A673 (cell line): ENCODE data around the gene ATP1A2. TPM values are rescaled to one million over a fixed set of nuclear protein-coding genes. Genes with fewer than 3 reads are reported as not detected.
"Not testable (repeated sequence)": the region's sequence is repeated elsewhere in the genome, so short reads cannot be mapped to it uniquely, and the experiment has no call there.

Experiments used
- BruUV-seq: library from RNA; stranded (reverse); fragments of 400-500 nt; replicated peaks from 2 replicates; lab custom pipeline; 2021; lab: Mats Ljungman, UMichigan
- CTCF ChIA-PET: fragments of 300-600 bp; sonication (Branson Sonifier 250); formaldehyde crosslinking; loops from one replicate; lab custom pipeline; 2022; ENCODE audit warnings: antibody characterized with exemption; lab: Charles Lee
- POLR2A ChIA-PET: fragments of 300-600 bp; sonication (Branson Sonifier 250); formaldehyde crosslinking; loops from one replicate; lab custom pipeline; 2022; ENCODE audit warnings: antibody characterized with exemption; ENCODE audit not compliant: low non-redundant PET; lab: Charles Lee
- DNase-seq: peaks from one replicate; pipeline ENCODE4 v3.0.0-alpha.2; 2015; ENCODE audit warnings: low spot score
- H3K27ac ChIP-seq: fragments of 200-600 bp; sonication (generic); 2 replicates; pipeline ENCODE4 v1.5.1; 2016; ENCODE audit warnings: mixed run types, low read depth, mild to moderate bottlenecking, mixed read lengths, antibody characterized with exemption, low read length; ENCODE audit not compliant: poor library complexity, severe bottlenecking
- H3K27me3 ChIP-seq: fragments of 200-600 bp; sonication (generic); replicated peaks from 2 replicates; pipeline ENCODE4 v1.6.1; 2017; ENCODE audit warnings: mixed run types, low read depth, mild to moderate bottlenecking, mixed read lengths, antibody characterized with exemption, low read length; ENCODE audit not compliant: insufficient read depth, poor library complexity
- H3K36me3 ChIP-seq: fragments of 200-600 bp; sonication (generic); 2 replicates; pipeline ENCODE4 v1.6.1; 2016; ENCODE audit warnings: mixed run types, mild to moderate bottlenecking, mixed read lengths, antibody characterized with exemption, low read length; ENCODE audit not compliant: insufficient read depth, poor library complexity, severe bottlenecking
- H3K4me1 ChIP-seq: fragments of 200-600 bp; sonication (generic); 2 replicates; pipeline ENCODE4 v1.6.1; 2017; ENCODE audit warnings: mixed run types, mild to moderate bottlenecking, mixed read lengths, antibody characterized with exemption, low read length; ENCODE audit not compliant: insufficient read depth, poor library complexity, severe bottlenecking
- H3K4me3 ChIP-seq: fragments of 200-600 bp; sonication (generic); 2 replicates; pipeline ENCODE4 v1.5.1; 2016; ENCODE audit warnings: low read depth, mixed run types, mild to moderate bottlenecking, mixed read lengths, low read length; ENCODE audit not compliant: poor library complexity, severe bottlenecking
- H3K9me3 ChIP-seq: fragments of 200-600 bp; sonication (generic); 2 replicates; pipeline ENCODE4 v1.6.1; 2016; ENCODE audit warnings: mixed run types, low read depth, mild to moderate bottlenecking, mixed read lengths, antibody characterized with exemption, low read length; ENCODE audit not compliant: poor library complexity, severe bottlenecking
- EZH2 ChIP-seq: fragments of 200-600 bp; sonication (generic); IDR thresholded peaks from 2 replicates; pipeline ENCODE4 v1.6.1; 2017; ENCODE audit warnings: borderline replicate concordance, low read depth, mild to moderate bottlenecking, mixed read lengths, antibody characterized with exemption, low read length; ENCODE audit not compliant: poor library complexity, severe bottlenecking
- intact Hi-C: fragments of 100-400 bp; cut with micrococcal nuclease; formaldehyde crosslinking; loops from one replicate; pipeline ENCODE4 v1.10.0; 2022; ENCODE audit not compliant: unreplicated experiment
- total RNA-seq: library from RNA; stranded (reverse); gene quantifications from 2 replicates; pipeline ENCODE4 v1.2.3, GENCODE V29; 2021
- TF ChIP-seq, protein P1 (sequence below): fragments of 300-800, 200-600 bp; sonication (generic); conservative IDR thresholded peaks from 2 replicates; pipeline ENCODE4 v1.5.1; 2017; ENCODE audit warnings: low read depth, mild to moderate bottlenecking, antibody characterized with exemption, low read length, moderate library complexity, mixed read lengths

The ATP1A2 gene
- total RNA-seq, 1 experiment from 2014 or later: not detected

DNA sequence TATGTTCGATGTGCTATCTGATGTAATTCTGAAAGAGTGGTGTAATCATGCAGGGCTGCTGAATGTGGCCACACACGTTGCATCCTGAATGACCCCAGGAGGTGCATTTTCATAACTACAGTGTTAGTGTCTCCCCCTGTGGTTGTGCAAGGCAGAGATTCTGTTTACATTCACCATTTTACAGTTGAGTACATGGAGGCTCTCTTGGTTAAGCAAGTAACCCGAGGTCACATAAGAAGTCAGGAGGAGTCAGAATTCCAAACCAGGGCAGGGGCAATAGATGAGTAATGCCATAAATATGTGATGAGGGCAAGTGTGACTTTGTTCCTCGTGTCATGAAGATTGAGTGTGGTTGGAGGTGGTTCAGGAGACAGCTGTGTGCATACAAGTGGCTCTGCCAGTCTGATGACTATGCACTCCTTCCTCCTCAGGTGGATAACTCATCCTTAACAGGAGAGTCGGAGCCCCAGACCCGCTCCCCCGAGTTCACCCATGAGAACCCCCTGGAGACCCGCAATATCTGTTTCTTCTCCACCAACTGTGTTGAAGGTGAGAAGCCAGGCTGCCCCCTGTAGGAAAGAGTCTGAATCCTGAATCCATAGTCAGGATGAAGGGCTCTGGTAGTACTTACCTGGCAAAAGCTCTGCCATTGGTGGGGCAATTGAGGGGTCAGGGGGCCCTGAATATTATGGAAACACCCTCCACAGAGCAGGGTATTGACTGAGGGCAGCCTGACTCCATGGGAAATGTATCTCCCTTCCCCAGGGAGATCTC, 9.3 kb downstream of the ATP1A2 start:
- Histone ChIP-seq H3K9me3 (no peaks in the 10 kb centered on the region), H3K36me3 (no peaks in the 10 kb centered on the region), H3K27ac (no peak overlapping the region), H3K27me3 (no peaks in the 10 kb centered on the region), H3K4me3 (no peak overlapping the region), H3K4me1 (no peaks in the 10 kb centered on the region)
- DNase-seq: no peak
- BruUV-seq: no TSS peak
- no peak for TF ChIP-seq EZH2
- TF ChIP-seq, protein P1, sequence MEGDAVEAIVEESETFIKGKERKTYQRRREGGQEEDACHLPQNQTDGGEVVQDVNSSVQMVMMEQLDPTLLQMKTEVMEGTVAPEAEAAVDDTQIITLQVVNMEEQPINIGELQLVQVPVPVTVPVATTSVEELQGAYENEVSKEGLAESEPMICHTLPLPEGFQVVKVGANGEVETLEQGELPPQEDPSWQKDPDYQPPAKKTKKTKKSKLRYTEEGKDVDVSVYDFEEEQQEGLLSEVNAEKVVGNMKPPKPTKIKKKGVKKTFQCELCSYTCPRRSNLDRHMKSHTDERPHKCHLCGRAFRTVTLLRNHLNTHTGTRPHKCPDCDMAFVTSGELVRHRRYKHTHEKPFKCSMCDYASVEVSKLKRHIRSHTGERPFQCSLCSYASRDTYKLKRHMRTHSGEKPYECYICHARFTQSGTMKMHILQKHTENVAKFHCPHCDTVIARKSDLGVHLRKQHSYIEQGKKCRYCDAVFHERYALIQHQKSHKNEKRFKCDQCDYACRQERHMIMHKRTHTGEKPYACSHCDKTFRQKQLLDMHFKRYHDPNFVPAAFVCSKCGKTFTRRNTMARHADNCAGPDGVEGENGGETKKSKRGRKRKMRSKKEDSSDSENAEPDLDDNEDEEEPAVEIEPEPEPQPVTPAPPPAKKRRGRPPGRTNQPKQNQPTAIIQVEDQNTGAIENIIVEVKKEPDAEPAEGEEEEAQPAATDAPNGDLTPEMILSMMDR: no peak
- ChIA-PET POLR2A (no interaction called here), CTCF (interaction anchor here (0.7 to 1.1 kb wide), 2 partner anchors 127 to 207 kb away, joined by 3 read pairs; no protein-coding TSS in a partner anchor)
- intact Hi-C loops: no loop called here

DNA sequence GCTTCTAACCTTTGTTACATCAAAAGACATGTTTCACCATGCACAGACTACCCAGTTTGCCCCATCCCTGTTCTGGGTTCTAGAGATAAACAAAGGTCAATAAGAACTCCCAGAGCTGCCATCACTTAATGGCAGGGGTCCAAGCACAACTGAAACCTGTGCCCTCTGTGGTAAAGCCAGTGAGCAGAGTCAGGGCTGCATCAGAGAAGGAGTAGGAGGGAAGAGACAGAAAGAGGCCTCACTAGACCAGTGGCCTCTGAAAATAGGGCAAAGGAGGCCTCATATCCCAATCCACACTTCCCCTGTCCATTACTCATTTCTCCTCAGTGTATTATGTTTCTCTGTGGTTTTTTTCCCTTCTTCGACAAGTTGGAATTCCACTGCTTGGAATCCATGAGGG, 10.2 kb downstream of the ATP1A2 start:
- no peaks in the 10 kb centered on the region for H3K36me3 ChIP-seq
- ChIA-PET POLR2A (no interaction called here), CTCF (interaction anchor here (1.1 kb wide), 1 partner anchor 126 kb away, joined by 3 read pairs; no protein-coding TSS in a partner anchor)
- H3K27ac ChIP-seq: no peak overlapping the region
- intact Hi-C loops: no loop called here
- H3K4me1 ChIP-seq: no peaks in the 10 kb centered on the region
- H3K4me3 ChIP-seq: no peak overlapping the region
- DNase-seq: no peak
- no TSS peak for BruUV-seq
- H3K27me3 ChIP-seq: no peaks in the 10 kb centered on the region
- H3K9me3 ChIP-seq: no peaks in the 10 kb centered on the region
- TF ChIP-seq EZH2: no peak
- TF ChIP-seq, protein P1: no peak

DNA sequence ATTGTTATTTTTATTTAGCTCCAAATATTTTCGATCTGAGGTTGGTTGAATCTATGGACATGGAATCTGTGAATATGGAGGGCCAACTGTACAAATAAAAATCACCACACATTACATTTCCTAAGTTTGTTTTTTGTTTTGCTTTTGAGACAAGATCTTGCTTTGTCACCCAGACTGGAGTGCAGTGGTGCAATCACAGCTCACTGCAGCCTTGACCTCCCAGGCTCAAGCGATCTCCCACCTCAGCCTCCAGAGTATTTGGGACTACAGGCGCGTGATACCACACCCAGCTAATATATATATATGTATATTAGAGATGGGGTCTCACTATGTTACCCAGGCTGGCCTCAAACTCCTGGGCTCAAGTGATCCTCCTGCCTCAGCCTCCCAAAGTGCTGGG, 10.8 kb downstream of the ATP1A2 start:
- H3K36me3 ChIP-seq, BruUV-seq, DNase-seq, H3K27me3 ChIP-seq, H3K4me3 ChIP-seq, POLR2A ChIA-PET, H3K27ac ChIP-seq, H3K4me1 ChIP-seq, intact Hi-C loops, H3K9me3 ChIP-seq: not testable (repeated sequence)
- CTCF ChIA-PET: interaction anchor here (1.1 kb wide), 1 partner anchor 126 kb away, joined by 3 read pairs; no protein-coding TSS in a partner anchor
